Lung (tissue), 12 donors: Measurements from ENCODE around the gene PARVA. TPM values are rescaled to one million over a fixed set of nuclear protein-coding genes. Genes with fewer than 3 reads are reported as not detected.

ENCODE experiments used
- ATAC-seq: fragments of 200-7000 bp; cut with Tn5 transposase; one replicate; pipeline ENCODE4 v1.9.1; 2020; ENCODE audit warnings: moderate number of reproducible peaks; ENCODE audit not compliant: insufficient read depth, low FRiP score
- DNase-seq, 3 donors: peaks; one replicate each; pipeline ENCODE4 v3.0.0-alpha.2; 2013 to 2017
- H3K27ac ChIP-seq, 2 donors: one replicate each; pipeline ENCODE4 v1.5.1; 2013; ENCODE audit warnings: mild to moderate bottlenecking in 2 of 2, moderate library complexity in 2 of 2, control low read depth in 1 of 2, inconsistent platforms in 1 of 2, low read depth in 1 of 2, low read length in 1 of 2
- H3K27me3 ChIP-seq, 3 donors: one replicate each; pipeline ENCODE4 v1.5.1; 2013; ENCODE audit warnings: low read length in 2 of 3; ENCODE audit not compliant: control insufficient read depth in 3 of 3, insufficient read depth in 3 of 3
- H3K36me3 ChIP-seq, 4 donors: one replicate each; pipeline ENCODE4 v1.5.1; 2013; ENCODE audit warnings: low read length in 4 of 4, mild to moderate bottlenecking in 1 of 4, moderate library complexity in 1 of 4; ENCODE audit not compliant: control insufficient read depth in 4 of 4, insufficient read depth in 4 of 4
- H3K4me1 ChIP-seq, 5 donors: one replicate each; pipeline ENCODE4 v1.5.1; 2013; ENCODE audit warnings: low read length in 5 of 5, mild to moderate bottlenecking in 2 of 5, moderate library complexity in 1 of 5; ENCODE audit not compliant: control insufficient read depth in 5 of 5, insufficient read depth in 5 of 5
- H3K4me3 ChIP-seq: one replicate; pipeline ENCODE4 v1.5.1; 2013; ENCODE audit warnings: mild to moderate bottlenecking, control low read depth, moderate library complexity
- H3K9ac ChIP-seq, 2 donors: one replicate each; pipeline ENCODE4 v1.5.1; 2013; ENCODE audit warnings: low read length in 2 of 2, control low read depth in 1 of 2; ENCODE audit not compliant: insufficient read depth in 1 of 2
- H3K9me3 ChIP-seq, 4 donors: one replicate each; pipeline ENCODE4 v1.5.1; 2013; ENCODE audit warnings: low read length in 3 of 4, mild to moderate bottlenecking in 1 of 4, moderate library complexity in 1 of 4; ENCODE audit not compliant: control insufficient read depth in 4 of 4, insufficient read depth in 3 of 4
- CTCF ChIP-seq: IDR thresholded peaks from 2 replicates; pipeline ENCODE4 v1.5.1; 2012; ENCODE audit warnings: mild to moderate bottlenecking; ENCODE audit errors: control extremely low read depth, extremely low read depth
- WGBS, 2 donors: extraction: QIAGEN DNeasy Blood & Tissue Kit; methylation state at CpG; one replicate each; pipeline ENCODE4 v1.1.7; 2013; 5-methylcytosine and 5-hydroxymethylcytosine counted together
- polyA plus RNA-seq, 2 donors: library from polyadenylated mRNA; stranded (reverse); fragments of 200-250 nt; gene quantifications; one replicate each; pipeline ENCODE4 v1.2.1, GENCODE V29; 2013
- total RNA-seq, 2 donors: library from RNA; depleted of rRNA in 1 of 2; stranded (reverse); fragments of >200 nt in 1 of 2; gene quantifications; one replicate each; pipeline ENCODE4 v1.2.1, GENCODE V29; 2014 to 2021
- donor health status: control.
- donor health status: control.
- donor health status: Bipolar disorder and iron deficiency.
- donor health status: healthy.
- donor health status: DM: yes; HTN: yes; CAD: no.

The PARVA gene
- total and polyA plus RNA-seq, 4 donors: 19.9 to 71.6 (median 36.2) TPM

GRCh38 chr11:12542186-12542935 is 165.0 kb downstream of the PARVA start:
- Histone ChIP-seq H3K36me3 (no peaks in the 10 kb centered on the region), H3K27ac (no peak overlapping the region), H3K9ac (no peak overlapping the region), H3K4me1 (peaks cover 0 to 28% (median 12%) of the 10 kb centered on the region in 5 donors), H3K27me3 (no peaks in the 10 kb centered on the region), H3K4me3 (no peak overlapping the region), H3K9me3 (no peaks in the 10 kb centered on the region)
- DNase-seq (no peak), ATAC-seq (no peak)
- no peak for TF ChIP-seq CTCF
- 67 to 69% methylated on average over 10 of the region's 10 CpGs for WGBS, 2 donors

- TF ChIP-seq CTCF: no peak
- 59 to 74% methylated on average over 8 to 9 of the region's 9 CpGs for WGBS, 2 donors
- ATAC-seq: no peak
Observed at GRCh38 chr11:12543596-12544415, 166.4 kb downstream of the PARVA start.

GRCh38 chr11:12544986-12545775 is 167.8 kb downstream of the PARVA start:
- H3K9ac ChIP-seq: no peak overlapping the region
- H3K27ac ChIP-seq: no peak overlapping the region
- no peak for DNase-seq
- no peaks in the 10 kb centered on the region for H3K36me3 ChIP-seq
- 94 to 95% methylated on average over 13 of the region's 13 CpGs for WGBS, 2 donors
- H3K4me3 ChIP-seq: no peak overlapping the region
- no peak for ATAC-seq
- TF ChIP-seq CTCF: no peak
- H3K27me3 ChIP-seq: no peaks in the 10 kb centered on the region
- H3K4me1 ChIP-seq: peaks cover 0 to 25% (median 5%) of the 10 kb centered on the region in 5 donors
- H3K9me3 ChIP-seq: no peaks in the 10 kb centered on the region

More at GRCh38 chr11:12543596-12544415, 166.4 kb downstream of the PARVA start:
- Histone ChIP-seq H3K27ac (no peak overlapping the region), H3K4me3 (no peak overlapping the region), H3K36me3 (no peaks in the 10 kb centered on the region), H3K27me3 (no peaks in the 10 kb centered on the region), H3K9me3 (no peaks in the 10 kb centered on the region), H3K4me1 (peaks cover 0 to 28% (median 9%) of the 10 kb centered on the region in 5 donors), H3K9ac (no peak overlapping the region)
- peak in 1 of 3 donors; percentile 41 for DNase-seq
